GM13977 (cell line): Measurements from ENCODE around the gene GRIK4.
A peak's percentile ranks its signal among the peaks of the same experiment; 100 is the strongest.

Experiments used
- DNase-seq: peaks from one replicate; pipeline ENCODE4 v3.0.0; 2012; ENCODE audit warnings: low spot score
- in situ Hi-C: fragments of 300-500 bp; cut with MboI; formaldehyde crosslinking; loops from one replicate; pipeline ENCODE4 v1.12.0; 2022; ENCODE audit warnings: low sequenced_read_pairs, low pct_unique_long_range_greater_than_20kb, mixed read lengths, inconsistent platforms; ENCODE audit not compliant: unreplicated experiment
- TF ChIP-seq, protein P1 (sequence below): IDR thresholded peaks from 2 replicates; pipeline ENCODE4 v1.5.1; 2012; ENCODE audit warnings: mild to moderate bottlenecking, control low read depth; ENCODE audit not compliant: insufficient read depth; ENCODE audit errors: extremely low read depth, missing control alignments

Gene GRIK4

GRCh38 chr11:120707098-120707497 lies 195.6 kb downstream of the GRIK4 start:
- in situ Hi-C loops, result no loop called here
- DNase-seq, result no peak
- TF ChIP-seq, protein P1, sequence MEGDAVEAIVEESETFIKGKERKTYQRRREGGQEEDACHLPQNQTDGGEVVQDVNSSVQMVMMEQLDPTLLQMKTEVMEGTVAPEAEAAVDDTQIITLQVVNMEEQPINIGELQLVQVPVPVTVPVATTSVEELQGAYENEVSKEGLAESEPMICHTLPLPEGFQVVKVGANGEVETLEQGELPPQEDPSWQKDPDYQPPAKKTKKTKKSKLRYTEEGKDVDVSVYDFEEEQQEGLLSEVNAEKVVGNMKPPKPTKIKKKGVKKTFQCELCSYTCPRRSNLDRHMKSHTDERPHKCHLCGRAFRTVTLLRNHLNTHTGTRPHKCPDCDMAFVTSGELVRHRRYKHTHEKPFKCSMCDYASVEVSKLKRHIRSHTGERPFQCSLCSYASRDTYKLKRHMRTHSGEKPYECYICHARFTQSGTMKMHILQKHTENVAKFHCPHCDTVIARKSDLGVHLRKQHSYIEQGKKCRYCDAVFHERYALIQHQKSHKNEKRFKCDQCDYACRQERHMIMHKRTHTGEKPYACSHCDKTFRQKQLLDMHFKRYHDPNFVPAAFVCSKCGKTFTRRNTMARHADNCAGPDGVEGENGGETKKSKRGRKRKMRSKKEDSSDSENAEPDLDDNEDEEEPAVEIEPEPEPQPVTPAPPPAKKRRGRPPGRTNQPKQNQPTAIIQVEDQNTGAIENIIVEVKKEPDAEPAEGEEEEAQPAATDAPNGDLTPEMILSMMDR, result no peak

- in situ Hi-C loops, result no loop called here
- DNase-seq, result no peak
- TF ChIP-seq, protein P1, result no peak
These were observed 196.1 kb downstream of the GRIK4 start for GRCh38 chr11:120707663-120708062.

GRCh38 chr11:120708511-120709183 lies 197.1 kb downstream of the GRIK4 start:
- no peak for DNase-seq
- in situ Hi-C loops, result no loop called here
- TF ChIP-seq, protein P1, result no peak

- TF ChIP-seq, protein P1, result no peak
- in situ Hi-C loops, result no loop called here
- peak; percentile 75 for DNase-seq
These were observed 198.3 kb downstream of the GRIK4 start for GRCh38 chr11:120709808-120710207.

DNA sequence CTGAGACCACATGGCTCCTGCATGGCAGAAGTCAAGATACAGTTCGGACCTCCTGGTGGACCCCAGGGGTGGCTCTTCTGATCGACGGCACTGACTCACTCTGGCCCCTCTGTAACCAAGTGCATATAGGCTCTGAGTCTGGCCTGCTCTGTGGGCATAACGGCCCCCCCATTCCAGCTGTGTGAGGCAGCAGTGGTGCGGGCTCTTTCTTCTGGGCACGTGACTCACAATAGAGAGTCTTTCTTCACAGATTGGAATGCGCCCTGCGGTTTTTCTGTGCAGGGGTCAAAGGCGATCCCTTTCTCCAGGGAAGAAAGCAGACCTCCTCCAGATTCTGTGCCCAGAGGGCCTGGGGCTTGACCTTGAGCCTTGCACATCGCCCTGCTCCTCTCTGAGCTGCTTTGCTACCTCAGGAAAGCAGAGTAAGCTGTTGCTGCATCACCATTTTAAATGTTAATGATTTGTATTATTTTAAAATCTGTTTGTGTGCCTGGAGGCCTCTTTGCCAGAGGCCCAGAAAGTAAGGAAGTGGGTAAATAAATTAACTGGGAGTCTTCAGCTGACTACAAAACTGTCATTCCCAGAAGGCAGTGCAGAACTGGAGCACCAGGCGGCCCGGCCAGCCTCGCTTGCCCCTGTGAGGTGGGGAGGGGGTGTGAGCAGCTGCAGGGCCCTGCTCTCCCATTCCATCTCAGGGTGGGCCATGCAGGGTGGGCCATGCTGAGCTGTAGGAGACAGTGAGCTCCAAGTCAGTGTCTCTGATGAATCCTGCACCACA lies 199.0 kb downstream of the GRIK4 start:
- no peak for DNase-seq
- TF ChIP-seq, protein P1, result no peak

DNA sequence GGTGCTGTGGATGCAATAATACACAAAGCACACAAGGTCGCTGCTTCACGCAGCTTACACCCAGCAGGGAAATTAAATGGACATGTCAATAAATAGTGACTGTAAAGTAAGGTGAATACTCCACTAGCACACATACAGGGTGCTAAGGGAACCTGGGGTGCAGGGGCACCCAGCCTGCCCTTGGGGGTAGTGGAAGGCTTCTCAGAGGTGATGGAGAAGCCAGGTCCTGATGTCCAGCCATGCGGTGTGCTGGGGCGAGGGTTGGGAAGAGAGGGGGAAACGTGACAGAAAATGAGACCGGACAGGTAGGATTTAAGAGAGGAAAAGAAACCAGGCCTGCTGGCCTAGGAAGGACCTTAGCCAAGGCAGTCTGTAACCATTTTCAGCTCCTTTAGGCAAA lies 200.5 kb downstream of the GRIK4 start:
- in situ Hi-C loops, result no loop called here
- TF ChIP-seq, protein P1, result no peak
- DNase-seq, result no peak

More for the DNA sequence above, 199.0 kb downstream of the GRIK4 start:
- in situ Hi-C loops, result no loop called here
